Skeletal muscle tissue (tissue), 4 donors: ENCODE results near the gene SSX2IP. TPM values are rescaled to one million over a fixed set of nuclear protein-coding genes. Genes with fewer than 3 reads are reported as not detected.
"Not testable (repeated sequence)": the region's sequence is repeated elsewhere in the genome, so short reads cannot be mapped to it uniquely, and the experiment has no call there.

Source experiments
- H3K27ac ChIP-seq: one replicate; pipeline ENCODE4 v1.7.0; 2013; ENCODE audit warnings: mild to moderate bottlenecking, low read depth, low read length, inconsistent platforms
- H3K27me3 ChIP-seq, 3 donors: one replicate each; pipeline ENCODE4 v1.7.0; 2013; ENCODE audit warnings: low read length in 3 of 3; ENCODE audit not compliant: control insufficient read depth in 3 of 3, insufficient read depth in 3 of 3
- H3K36me3 ChIP-seq, 3 donors: one replicate each; pipeline ENCODE4 v1.7.0; 2013; ENCODE audit warnings: low read length in 3 of 3; ENCODE audit not compliant: control insufficient read depth in 3 of 3, insufficient read depth in 3 of 3
- H3K4me1 ChIP-seq, 3 donors: one replicate each; pipeline ENCODE4 v1.7.0; 2013; ENCODE audit warnings: low read length in 3 of 3, mild to moderate bottlenecking in 3 of 3; ENCODE audit not compliant: control insufficient read depth in 3 of 3, insufficient read depth in 3 of 3
- H3K4me3 ChIP-seq, 3 donors: one replicate each; pipeline ENCODE4 v1.7.0; 2013; ENCODE audit warnings: low read length in 3 of 3
- H3K9ac ChIP-seq, 3 donors: one replicate each; pipeline ENCODE4 v1.7.0; 2013; ENCODE audit warnings: low read length in 3 of 3, mild to moderate bottlenecking in 3 of 3, moderate library complexity in 2 of 3, low read depth in 1 of 3
- H3K9me3 ChIP-seq, 3 donors: one replicate each; pipeline ENCODE4 v1.7.0; 2013; ENCODE audit warnings: low read length in 3 of 3; ENCODE audit not compliant: control insufficient read depth in 3 of 3
- total RNA-seq: library from RNA; depleted of rRNA; stranded (reverse); fragments of >200 nt; gene quantifications from one replicate; pipeline ENCODE4 v1.2.3, GENCODE V29; 2014
- donor health status: Osteomylitis.

Gene SSX2IP
- total RNA-seq, 1 donor from 2014 or later: 7.8 TPM

DNA sequence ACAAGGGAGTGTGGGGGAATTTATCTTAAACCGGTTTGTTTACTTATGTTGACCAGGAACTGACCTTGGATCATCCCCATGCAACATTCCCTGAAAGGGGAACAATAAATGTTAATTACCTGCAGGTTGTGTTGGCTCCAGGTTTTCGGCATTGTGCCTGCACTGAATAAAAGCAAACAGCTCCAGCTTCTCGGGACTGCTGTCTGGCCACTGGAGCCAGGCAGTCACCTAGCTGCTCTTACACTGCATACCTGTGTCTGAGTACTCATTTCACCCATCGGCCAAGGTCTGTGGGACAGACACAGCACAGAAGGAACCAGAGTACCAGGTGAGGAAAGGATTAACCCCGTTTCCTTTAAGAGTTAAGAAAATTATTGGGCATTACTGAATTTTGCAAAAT, 83.3 kb downstream of the SSX2IP start:
- no peak overlapping the region for H3K4me3 ChIP-seq
- H3K36me3 ChIP-seq: no peaks in the 10 kb centered on the region
- H3K27me3 ChIP-seq: no peaks in the 10 kb centered on the region
- H3K9me3 ChIP-seq: peaks cover 0 to 4% (median 0%) of the 10 kb centered on the region in 3 donors
- H3K4me1 ChIP-seq: peaks cover 0 to 14% (median 5%) of the 10 kb centered on the region in 3 donors
- no peak overlapping the region for H3K27ac ChIP-seq
- H3K9ac ChIP-seq: no peak overlapping the region

- Histone ChIP-seq H3K9ac (no peak overlapping the region), H3K27me3 (no peaks in the 10 kb centered on the region), H3K9me3 (peaks cover 0 to 4% (median 0%) of the 10 kb centered on the region in 3 donors), H3K36me3 (no peaks in the 10 kb centered on the region), H3K4me1 (peaks cover 0 to 14% (median 5%) of the 10 kb centered on the region in 3 donors), H3K27ac (no peak overlapping the region), H3K4me3 (peak overlapping the region in 1 of 3 donors; percentile 14)
Measured at GRCh38 chr1:84605157-84605556, 85.1 kb downstream of the SSX2IP start.

DNA sequence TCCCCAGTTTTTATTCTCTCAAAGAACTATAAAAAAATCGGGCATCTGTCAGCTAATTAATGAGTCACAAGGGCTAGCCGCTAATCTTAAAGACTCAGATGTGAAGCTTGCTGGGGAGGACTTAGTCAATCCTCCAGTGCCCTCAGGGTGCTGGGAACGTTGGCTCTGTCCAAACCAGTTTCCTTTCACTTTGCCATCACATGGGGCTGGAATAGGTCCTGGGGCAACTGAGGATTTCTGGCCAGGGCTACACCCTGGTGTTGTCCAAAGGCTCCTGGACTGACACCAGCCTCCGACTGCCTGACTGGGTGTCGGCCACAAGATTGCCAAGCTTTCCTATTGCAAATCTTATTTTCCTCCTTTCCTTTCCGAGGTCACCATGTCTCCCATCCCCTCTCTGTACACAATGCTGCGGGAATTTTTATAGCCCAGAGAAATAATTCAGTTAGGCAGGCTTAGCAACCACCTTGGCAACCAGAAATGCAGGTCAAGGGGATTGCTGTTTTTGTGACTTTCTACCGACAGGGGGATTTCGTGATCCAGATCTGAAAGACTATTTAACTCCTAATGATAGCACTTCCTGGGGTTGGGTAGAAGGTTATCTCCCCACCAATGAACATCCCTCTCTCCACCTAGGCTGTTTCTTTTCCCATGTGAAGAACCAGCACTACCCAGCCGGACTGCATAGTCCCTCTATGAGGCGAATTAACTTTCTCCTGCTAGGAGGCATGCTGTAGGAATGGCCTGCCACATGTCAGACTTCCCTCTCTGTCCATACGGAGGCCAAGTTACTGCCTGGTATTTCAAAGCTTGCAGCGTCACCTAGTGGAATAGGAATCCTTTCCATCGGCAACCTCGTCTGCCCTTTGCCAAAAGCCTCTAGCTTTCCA, 86.1 kb downstream of the SSX2IP start:
- Histone ChIP-seq H3K27ac (peak overlapping the region; percentile 58), H3K4me3 (peak overlapping the region; percentile 58 to 68 (median 64))

DNA sequence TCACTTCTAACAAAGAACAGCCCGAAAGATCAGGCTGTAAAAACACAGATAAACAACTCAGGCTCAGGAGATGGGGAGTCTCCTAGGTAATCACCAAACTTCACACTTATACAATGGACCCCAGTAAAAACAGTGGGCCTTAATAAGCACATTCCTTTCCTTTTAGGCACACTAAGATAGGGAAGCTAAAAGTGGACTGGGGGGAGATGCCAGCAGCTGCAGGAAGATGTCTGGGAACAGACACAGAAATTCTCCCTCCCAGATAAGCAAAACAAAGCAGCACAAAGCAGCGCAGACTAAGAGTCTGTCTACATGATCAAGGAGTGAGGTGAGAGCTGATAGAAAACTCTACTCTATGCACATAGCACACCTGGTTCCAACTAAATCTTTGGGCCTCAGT, 87.0 kb downstream of the SSX2IP start:
- Histone ChIP-seq H3K27me3 (no peaks in the 10 kb centered on the region), H3K9me3 (peaks cover 0 to 4% (median 0%) of the 10 kb centered on the region in 3 donors), H3K4me1 (peaks cover 5 to 24% (median 7%) of the 10 kb centered on the region in 3 donors), H3K9ac (peak overlapping the region in 2 of 3 donors; percentile 4 to 62), H3K36me3 (no peaks in the 10 kb centered on the region), H3K27ac (peak overlapping the region; percentile 58), H3K4me3 (no peak overlapping the region)

More for the DNA sequence above, 86.1 kb downstream of the SSX2IP start:
- peaks cover 0 to 4% (median 0%) of the 10 kb centered on the region in 3 donors for H3K9me3 ChIP-seq
- H3K9ac ChIP-seq: peak overlapping the region; percentile 4 to 62 (median 45)
- H3K27me3 ChIP-seq: no peaks in the 10 kb centered on the region
- H3K4me1 ChIP-seq: peaks cover 5 to 20% (median 6%) of the 10 kb centered on the region in 3 donors
- no peaks in the 10 kb centered on the region for H3K36me3 ChIP-seq

DNA sequence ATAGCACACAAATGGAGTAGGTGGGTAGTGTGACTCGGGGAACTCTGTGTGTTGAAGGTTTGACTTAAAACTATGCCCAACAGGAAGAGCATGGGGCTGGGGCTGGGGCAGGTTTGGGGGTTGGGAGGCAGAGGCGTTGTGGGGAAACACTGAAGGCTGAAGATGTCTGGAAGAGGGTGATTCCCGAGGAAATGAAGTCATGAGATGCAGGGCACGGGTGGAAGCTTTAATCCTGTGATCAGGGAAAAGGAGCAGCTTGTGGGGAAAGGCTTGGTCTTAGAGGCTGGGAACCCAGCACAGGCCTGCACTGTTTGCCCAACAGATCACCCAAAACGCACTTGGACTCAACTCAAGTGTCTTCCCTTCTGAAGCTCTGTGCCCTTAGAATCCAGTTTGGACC, 89.5 kb downstream of the SSX2IP start:
- H3K36me3 ChIP-seq: no peaks in the 10 kb centered on the region

GRCh38 chr1:84598846-84599741, 91.2 kb downstream of the SSX2IP start:
- H3K9ac ChIP-seq: no peak overlapping the region

More for the DNA sequence above, 89.5 kb downstream of the SSX2IP start:
- Histone ChIP-seq H3K27me3 (no peaks in the 10 kb centered on the region), H3K4me3 (no peak overlapping the region), H3K9ac (no peak overlapping the region), H3K27ac (no peak overlapping the region), H3K4me1 (peaks cover 5 to 24% (median 7%) of the 10 kb centered on the region in 3 donors), H3K9me3 (peaks cover 0 to 4% (median 0%) of the 10 kb centered on the region in 3 donors)

DNA sequence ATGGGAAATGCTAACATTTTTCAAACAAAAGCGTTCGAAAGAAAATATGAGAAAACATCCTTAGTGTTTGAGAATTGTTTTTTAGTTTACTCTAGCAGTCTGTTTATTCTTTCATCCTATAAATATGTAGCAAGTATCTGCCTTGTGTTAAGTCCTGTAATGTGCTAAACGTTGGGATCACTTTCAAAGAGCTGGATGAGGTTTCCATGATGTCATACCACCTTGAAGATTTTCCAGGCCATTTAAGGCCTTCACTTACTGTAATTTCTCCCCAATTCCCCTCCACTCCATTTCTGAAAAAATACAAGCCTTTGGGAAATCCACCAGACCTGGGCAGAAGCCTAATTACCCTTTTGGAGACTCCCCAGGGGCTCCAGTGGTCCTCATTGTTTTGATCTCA, 91.8 kb downstream of the SSX2IP start:
- Histone ChIP-seq H3K4me1 (peaks cover 0 to 13% (median 7%) of the 10 kb centered on the region in 3 donors), H3K36me3 (no peaks in the 10 kb centered on the region), H3K9me3 (no peaks in the 10 kb centered on the region), H3K9ac (no peak overlapping the region), H3K4me3 (no peak overlapping the region), H3K27me3 (no peaks in the 10 kb centered on the region), H3K27ac (no peak overlapping the region)

More at GRCh38 chr1:84598846-84599741, 91.2 kb downstream of the SSX2IP start:
- Histone ChIP-seq H3K9me3 (no peaks in the 10 kb centered on the region), H3K4me3 (no peak overlapping the region), H3K36me3 (no peaks in the 10 kb centered on the region), H3K27me3 (no peaks in the 10 kb centered on the region), H3K27ac (peak overlapping the region; percentile 31), H3K4me1 (peaks cover 2 to 16% (median 7%) of the 10 kb centered on the region in 3 donors)

- H3K4me3 ChIP-seq: no peak overlapping the region
- no peak overlapping the region for H3K9ac ChIP-seq
- peaks cover 0 to 10% (median 7%) of the 10 kb centered on the region in 3 donors for H3K4me1 ChIP-seq
- H3K9me3 ChIP-seq: no peaks in the 10 kb centered on the region
- no peaks in the 10 kb centered on the region for H3K27me3 ChIP-seq
- H3K36me3 ChIP-seq: no peaks in the 10 kb centered on the region
- no peak overlapping the region for H3K27ac ChIP-seq
Measured at GRCh38 chr1:84597011-84597410, 93.2 kb downstream of the SSX2IP start.

GRCh38 chr1:84594959-84595358, 95.3 kb downstream of the SSX2IP start:
- not testable (repeated sequence) for H3K4me3 ChIP-seq, H3K9me3 ChIP-seq, H3K4me1 ChIP-seq, H3K9ac ChIP-seq, H3K27ac ChIP-seq, H3K27me3 ChIP-seq, H3K36me3 ChIP-seq
